Upper lobe of left lung (tissue), 6 donors: ENCODE data around the gene BHLHE40. TPM values are rescaled to one million over a fixed set of nuclear protein-coding genes. Genes with fewer than 3 reads are reported as not detected.
A peak's percentile ranks its signal among the peaks of the same experiment; 100 is the strongest.
"Not testable (repeated sequence)": the region's sequence is repeated elsewhere in the genome, so short reads cannot be mapped to it uniquely, and the experiment has no call there.

Source experiments
- ATAC-seq, 2 donors: fragments of 200-7000 bp; cut with Tn5 transposase; one replicate each; pipeline ENCODE4 v1.9.1; 2022; ENCODE audit warnings: mild to moderate bottlenecking in 2 of 2, moderate library complexity in 2 of 2; ENCODE audit not compliant: low FRiP score in 2 of 2
- DNase-seq, 2 donors: peaks; one replicate each; pipeline ENCODE4 v3.0.0-alpha.2; 2019 to 2020
- H3K27ac ChIP-seq, 4 donors: fragments of 200-600 bp; sonication (generic); one replicate each; pipeline ENCODE4 v1.5.1; 2016 to 2019
- H3K27me3 ChIP-seq, 4 donors: fragments of 200-600 bp; sonication (generic); one replicate each; pipeline ENCODE4 v1.5.1; 2017 to 2019
- H3K36me3 ChIP-seq, 4 donors: fragments of 200-600 bp; sonication (generic); one replicate each; pipeline ENCODE4 v1.5.1; 2016 to 2019
- H3K4me1 ChIP-seq, 4 donors: fragments of 200-600 bp; sonication (generic); one replicate each; pipeline ENCODE4 v1.5.1; 2018 to 2019
- H3K4me3 ChIP-seq, 4 donors: fragments of 200-600 bp; sonication (generic); one replicate each; pipeline ENCODE4 v1.5.1; 2017 to 2019; ENCODE audit warnings: mild to moderate bottlenecking in 2 of 4, moderate library complexity in 1 of 4
- H3K9me3 ChIP-seq, 4 donors: fragments of 200-600 bp; sonication (generic); one replicate each; pipeline ENCODE4 v1.5.1; 2018 to 2019
- EP300 ChIP-seq, 4 donors: sonication (generic); formaldehyde crosslinking; IDR thresholded peaks; one replicate each; pipeline ENCODE4 v1.5.1; 2017; ENCODE audit warnings: antibody characterized with exemption in 4 of 4, control low read depth in 2 of 4
- POLR2A ChIP-seq, 4 donors: fragments of 450-650 bp; IDR thresholded peaks; one replicate each; pipeline ENCODE4 v1.5.1; 2016 to 2017; ENCODE audit warnings: antibody characterized with exemption in 4 of 4, mild to moderate bottlenecking in 2 of 4
- POLR2AphosphoS5 ChIP-seq, 2 donors: sonication (generic); formaldehyde crosslinking; IDR thresholded peaks; one replicate each; pipeline ENCODE4 v1.5.1; 2017; ENCODE audit warnings: antibody characterized with exemption in 2 of 2
- WGBS, 2 donors: methylation state at CpG; one replicate each; pipeline ENCODE4 v1.1.5; 2017 to 2018; 5-methylcytosine and 5-hydroxymethylcytosine counted together
- total RNA-seq, 6 donors: library from RNA; depleted of rRNA in 4 of 6; stranded (reverse); fragments of >200 nt in 4 of 6; gene quantifications; one replicate each; pipeline versions ENCODE4 v1.1.0 to v1.2.1, GENCODE V29; 2016 to 2021
- TF ChIP-seq, protein P1 (sequence below), 6 experiments: fragments of 450-650 bp in 4 of 6; fragments of 200-600 bp in 2 of 6; sonication (generic) in 2 of 6; IDR thresholded peaks; one replicate each; pipeline ENCODE4 v1.5.1; 2016 to 2019; ENCODE audit warnings: antibody characterized with exemption in 6 of 6
- donor health status: DM: no; HTN: no; CAD: no; lungs with moderate emphysema.
- donor health status: DM: no; HTN: yes; CAD: no; lungs with severe emphysema.

Gene BHLHE40
- total RNA-seq, 6 donors from 2014 or later = 58.7 to 129 (median 78.6) TPM

DNA sequence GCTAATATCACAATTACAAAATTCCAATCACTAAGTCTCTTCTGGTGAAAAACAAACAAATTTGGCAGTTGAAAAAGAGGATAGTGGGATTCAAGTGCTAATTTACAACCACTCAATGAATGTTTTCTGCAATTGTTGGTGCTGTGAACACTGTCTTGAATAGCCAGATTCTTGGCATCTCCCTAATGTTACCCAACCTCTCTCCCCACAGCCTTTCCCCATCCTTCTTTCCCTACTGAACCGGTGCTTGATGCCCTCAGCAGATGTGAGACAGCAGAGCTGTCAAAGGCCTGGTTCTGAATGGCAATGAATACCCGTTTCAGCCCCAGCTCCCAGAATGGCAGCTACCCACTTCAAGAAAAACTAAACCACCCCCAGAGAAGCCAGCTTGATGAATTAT, 22.5 kb upstream of the BHLHE40 start:
- Histone ChIP-seq H3K27ac (no peak overlapping the region), H3K9me3 (peaks cover 0 to 6% (median 3%) of the 10 kb centered on the region in 4 donors), H3K36me3 (no peaks in the 10 kb centered on the region), H3K4me3 (no peak overlapping the region), H3K27me3 (no peaks in the 10 kb centered on the region), H3K4me1 (no peaks in the 10 kb centered on the region)
- TF ChIP-seq POLR2AphosphoS5 (IDR thresholded peaks at IDR 0.05) = no peak
- TF ChIP-seq EP300 (IDR thresholded peaks at IDR 0.05) = no peak
- no peak for TF ChIP-seq POLR2A (IDR thresholded peaks at IDR 0.05)
- TF ChIP-seq, protein P1, sequence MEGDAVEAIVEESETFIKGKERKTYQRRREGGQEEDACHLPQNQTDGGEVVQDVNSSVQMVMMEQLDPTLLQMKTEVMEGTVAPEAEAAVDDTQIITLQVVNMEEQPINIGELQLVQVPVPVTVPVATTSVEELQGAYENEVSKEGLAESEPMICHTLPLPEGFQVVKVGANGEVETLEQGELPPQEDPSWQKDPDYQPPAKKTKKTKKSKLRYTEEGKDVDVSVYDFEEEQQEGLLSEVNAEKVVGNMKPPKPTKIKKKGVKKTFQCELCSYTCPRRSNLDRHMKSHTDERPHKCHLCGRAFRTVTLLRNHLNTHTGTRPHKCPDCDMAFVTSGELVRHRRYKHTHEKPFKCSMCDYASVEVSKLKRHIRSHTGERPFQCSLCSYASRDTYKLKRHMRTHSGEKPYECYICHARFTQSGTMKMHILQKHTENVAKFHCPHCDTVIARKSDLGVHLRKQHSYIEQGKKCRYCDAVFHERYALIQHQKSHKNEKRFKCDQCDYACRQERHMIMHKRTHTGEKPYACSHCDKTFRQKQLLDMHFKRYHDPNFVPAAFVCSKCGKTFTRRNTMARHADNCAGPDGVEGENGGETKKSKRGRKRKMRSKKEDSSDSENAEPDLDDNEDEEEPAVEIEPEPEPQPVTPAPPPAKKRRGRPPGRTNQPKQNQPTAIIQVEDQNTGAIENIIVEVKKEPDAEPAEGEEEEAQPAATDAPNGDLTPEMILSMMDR (IDR thresholded peaks at IDR 0.05) = no peak
- no peak for DNase-seq
- no peak for ATAC-seq
- 64 to 83% methylated on average over 2 of the region's 2 CpGs for WGBS, 2 donors

GRCh38 chr3:4957978-4958377, 21.3 kb upstream of the BHLHE40 start:
- Histone ChIP-seq H3K4me1 (no peaks in the 10 kb centered on the region), H3K9me3 (peaks cover 0 to 6% (median 3%) of the 10 kb centered on the region in 4 donors), H3K27me3 (no peaks in the 10 kb centered on the region), H3K4me3 (no peak overlapping the region), H3K27ac (no peak overlapping the region), H3K36me3 (no peaks in the 10 kb centered on the region)
- ATAC-seq (no peak), DNase-seq (peak in 1 of 2 donors; percentile 11)
- 93 to 97% methylated on average over 3 of the region's 3 CpGs for WGBS, 2 donors
- TF ChIP-seq POLR2AphosphoS5 (IDR thresholded peaks at IDR 0.05) (no peak), POLR2A (IDR thresholded peaks at IDR 0.05) (no peak), EP300 (IDR thresholded peaks at IDR 0.05) (no peak)
- TF ChIP-seq, protein P1 (IDR thresholded peaks at IDR 0.05) = no peak

DNA sequence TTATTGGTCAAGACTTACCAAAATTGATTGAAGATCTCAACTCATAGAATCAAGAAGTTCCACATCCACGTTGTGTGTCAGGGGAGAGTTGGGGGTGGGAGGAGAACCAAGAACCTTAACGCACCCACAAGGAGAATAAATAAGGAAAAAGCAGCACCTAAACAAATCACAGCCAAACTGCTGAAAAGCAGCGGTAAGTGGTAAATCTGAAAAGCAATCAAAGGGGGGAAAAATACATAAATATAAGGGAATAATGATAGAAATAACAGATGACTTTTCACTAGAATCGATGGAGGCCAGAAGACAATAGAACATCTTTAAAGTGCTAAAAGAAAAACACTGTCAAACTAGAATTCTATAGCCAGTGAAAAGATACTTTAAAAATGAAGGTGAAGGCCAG, 20.1 kb upstream of the BHLHE40 start:
- no peak overlapping the region for H3K4me3 ChIP-seq
- ATAC-seq (no peak), DNase-seq (no peak)
- H3K27ac ChIP-seq = no peak overlapping the region
- TF ChIP-seq EP300 (IDR thresholded peaks at IDR 0.05) = no peak
- no peak for TF ChIP-seq POLR2A (IDR thresholded peaks at IDR 0.05)
- TF ChIP-seq POLR2AphosphoS5 (IDR thresholded peaks at IDR 0.05) = no peak
- TF ChIP-seq, protein P1 (IDR thresholded peaks at IDR 0.05) = no peak
- peaks cover 0 to 6% (median 3%) of the 10 kb centered on the region in 4 donors for H3K9me3 ChIP-seq
- no peaks in the 10 kb centered on the region for H3K36me3 ChIP-seq
- H3K4me1 ChIP-seq = no peaks in the 10 kb centered on the region
- no peaks in the 10 kb centered on the region for H3K27me3 ChIP-seq
- 72 to 74% methylated on average over 4 of the region's 4 CpGs for WGBS, 2 donors

- H3K27me3 ChIP-seq, H3K4me1 ChIP-seq, H3K9me3 ChIP-seq, H3K27ac ChIP-seq, DNase-seq, H3K4me3 ChIP-seq, H3K36me3 ChIP-seq, ATAC-seq: not testable (repeated sequence)
- WGBS, 2 donors = 91 to 94% methylated on average over 2 of the region's 2 CpGs
Measured at GRCh38 chr3:4961865-4962264, 17.4 kb upstream of the BHLHE40 start.

DNA sequence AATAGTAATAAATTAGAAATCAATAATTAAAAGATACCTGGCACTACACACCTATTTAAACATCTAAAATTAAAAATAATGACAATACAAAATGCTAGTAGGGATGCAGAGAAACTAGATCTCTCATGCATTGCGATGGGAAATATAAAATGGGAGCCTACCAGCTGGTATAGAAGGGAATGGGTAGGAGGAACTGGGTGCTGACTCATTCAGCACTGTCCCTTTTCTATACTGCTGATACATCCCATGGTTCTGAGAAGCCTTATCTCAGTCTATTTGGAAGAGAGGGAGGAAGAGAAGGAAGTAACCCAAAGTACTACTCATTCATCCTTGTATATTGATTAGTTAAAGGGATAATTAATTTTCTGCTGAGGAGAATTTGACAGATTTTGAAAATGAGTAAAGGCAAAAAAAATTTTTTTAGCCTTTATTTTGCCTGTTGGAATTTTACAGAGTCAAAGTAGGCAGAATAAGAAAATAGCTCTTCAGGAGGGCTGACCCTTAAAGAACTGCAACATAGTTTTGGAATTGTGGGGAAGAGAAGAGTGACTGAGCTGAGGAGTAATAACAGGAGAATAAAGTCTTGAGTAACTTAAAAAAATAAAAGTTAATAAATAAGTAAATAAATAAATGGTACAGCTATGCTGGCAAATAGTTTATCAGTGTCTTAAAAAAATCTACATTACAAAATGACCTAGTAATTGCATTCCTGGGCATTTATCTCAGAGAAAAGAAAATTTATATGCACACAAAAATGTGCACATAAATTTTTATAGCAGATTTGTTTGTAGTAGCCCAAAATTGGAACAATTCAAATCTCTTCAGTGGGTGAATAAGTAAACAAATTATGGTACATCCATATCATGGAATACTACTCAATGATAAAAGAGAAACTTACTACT, 15.3 kb upstream of the BHLHE40 start:
- Histone ChIP-seq H3K4me3 (no peak overlapping the region), H3K9me3 (peaks cover 0 to 5% (median 2%) of the 10 kb centered on the region in 4 donors), H3K27me3 (no peaks in the 10 kb centered on the region), H3K4me1 (peaks cover 0 to 7% (median 4%) of the 10 kb centered on the region in 4 donors), H3K27ac (no peak overlapping the region), H3K36me3 (no peaks in the 10 kb centered on the region)
- 90 to 96% methylated on average over 1 of the region's 1 CpG for WGBS, 2 donors
- ATAC-seq (no peak), DNase-seq (no peak)
- TF ChIP-seq POLR2A (IDR thresholded peaks at IDR 0.05) = no peak
- TF ChIP-seq POLR2AphosphoS5 (IDR thresholded peaks at IDR 0.05) = no peak
- no peak for TF ChIP-seq EP300 (IDR thresholded peaks at IDR 0.05)
- TF ChIP-seq, protein P1 (IDR thresholded peaks at IDR 0.05) = no peak

DNA sequence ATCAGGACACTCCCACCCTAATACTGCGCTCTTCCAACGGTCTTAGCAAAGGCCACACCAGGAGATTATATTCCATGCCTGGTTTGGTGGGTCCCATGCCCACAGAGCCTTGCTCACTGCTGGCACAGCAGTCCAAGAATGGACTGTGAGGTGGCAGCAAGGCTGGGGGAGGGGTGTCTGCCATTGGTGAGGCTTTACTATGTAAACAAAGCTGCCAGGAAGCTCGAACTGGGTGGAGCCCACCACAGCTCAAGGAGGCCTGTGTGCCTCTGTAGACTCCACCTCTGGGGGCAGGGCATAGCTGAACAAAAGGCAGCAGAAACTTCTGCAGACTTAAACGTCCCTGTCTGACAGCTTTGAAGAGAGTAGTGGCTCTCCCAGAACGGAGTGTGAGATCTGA, 13.2 kb upstream of the BHLHE40 start:
- WGBS, 2 donors = 51 to 57% methylated on average over 5 of the region's 5 CpGs
- not testable (repeated sequence) for H3K4me1 ChIP-seq, H3K4me3 ChIP-seq, H3K36me3 ChIP-seq, ATAC-seq, H3K27ac ChIP-seq, H3K27me3 ChIP-seq, H3K9me3 ChIP-seq
- DNase-seq = peak in 1 of 2 donors; percentile 49

DNA sequence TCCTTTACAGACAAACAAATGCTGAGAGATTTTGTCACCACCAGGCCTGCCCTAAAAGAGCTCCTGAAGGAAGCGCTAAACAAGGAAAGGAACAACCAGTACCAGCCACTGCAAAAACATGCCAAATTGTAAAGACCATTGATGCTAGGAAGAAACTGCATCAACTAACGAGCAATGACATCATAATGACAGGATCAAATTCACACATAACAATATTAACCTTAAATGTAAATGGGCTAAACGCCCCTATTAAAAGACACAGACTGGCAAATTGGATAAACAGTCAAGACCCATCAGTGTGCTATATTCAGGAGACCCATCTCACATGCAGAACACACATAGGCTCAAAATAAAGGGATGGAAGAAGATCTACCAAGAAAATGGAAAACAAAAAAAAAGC, 11.6 kb upstream of the BHLHE40 start:
- H3K27ac ChIP-seq, H3K36me3 ChIP-seq, H3K9me3 ChIP-seq, H3K4me1 ChIP-seq, H3K4me3 ChIP-seq, H3K27me3 ChIP-seq, DNase-seq, ATAC-seq: not testable (repeated sequence)
- WGBS, 2 donors = 93 to 95% methylated on average over 3 of the region's 3 CpGs

GRCh38 chr3:4971437-4971836, 7.8 kb upstream of the BHLHE40 start:
- ATAC-seq, H3K9me3 ChIP-seq, H3K4me1 ChIP-seq, H3K27ac ChIP-seq, H3K36me3 ChIP-seq, DNase-seq, H3K27me3 ChIP-seq, H3K4me3 ChIP-seq: not testable (repeated sequence)
- WGBS, 2 donors = 90 to 95% methylated on average over 6 of the region's 6 CpGs
